ENCODE data around the gene VPS13D.
"Not testable (repeated sequence)": the region's sequence is repeated elsewhere in the genome, so short reads cannot be mapped to it uniquely, and the experiment has no call there.

Gene VPS13D

GRCh38 chr1:12499539-12500240, 269.9 kb downstream of the VPS13D start:
- no peak for DNase-seq

- DNase-seq = no peak
Measured at GRCh38 chr1:12501661-12502060, 271.8 kb downstream of the VPS13D start.

GRCh38 chr1:12502336-12503109, 272.7 kb downstream of the VPS13D start:
- DNase-seq = no peak

GRCh38 chr1:12503709-12504108, 273.9 kb downstream of the VPS13D start:
- DNase-seq = no peak

GRCh38 chr1:12504601-12505000, 274.8 kb downstream of the VPS13D start:
- DNase-seq = no peak

GRCh38 chr1:12505231-12505630, 275.4 kb downstream of the VPS13D start:
- no peak for DNase-seq

- DNase-seq = no peak
Measured at GRCh38 chr1:12505639-12506280, 275.9 kb downstream of the VPS13D start.

GRCh38 chr1:12506281-12507280, 276.8 kb downstream of the VPS13D start:
- DNase-seq = no peak

- no peak for DNase-seq
Measured at GRCh38 chr1:12507631-12508030, 277.8 kb downstream of the VPS13D start.

GRCh38 chr1:12508849-12509248, 279.0 kb downstream of the VPS13D start:
- DNase-seq = no peak

- DNase-seq = no peak
Measured at GRCh38 chr1:12511128-12511484, 281.3 kb downstream of the VPS13D start.

GRCh38 chr1:12511516-12512468, 282.0 kb downstream of the VPS13D start:
- DNase-seq = no peak

GRCh38 chr1:12513181-12513580, 283.4 kb downstream of the VPS13D start:
- DNase-seq = no peak

GRCh38 chr1:12514590-12514989, 284.8 kb downstream of the VPS13D start:
- DNase-seq = no peak

- no peak for DNase-seq
Measured at GRCh38 chr1:12515234-12515633, 285.4 kb downstream of the VPS13D start.

GRCh38 chr1:12516741-12517140, 286.9 kb downstream of the VPS13D start:
- DNase-seq = no peak

- DNase-seq = no peak
Measured at GRCh38 chr1:12518931-12519692, 289.3 kb downstream of the VPS13D start.

GRCh38 chr1:12519693-12520364, 290.0 kb downstream of the VPS13D start:
- no peak for DNase-seq

- no peak for DNase-seq
Measured at GRCh38 chr1:12521096-12521495, 291.3 kb downstream of the VPS13D start.

- not testable (repeated sequence) for DNase-seq
Measured at GRCh38 chr1:12522780-12523179, 292.9 kb downstream of the VPS13D start.

All from NCI-H146 (cell line).